Skeletal muscle satellite cell (primary cell): ENCODE results near the gene ADPRHL1.

Experiments
- H3K27me3 ChIP-seq: 2 replicates; pipeline ENCODE4 v1.7.0; 2013; ENCODE audit warnings: low read length; ENCODE audit not compliant: control insufficient read depth, insufficient read depth
- H3K36me3 ChIP-seq: 2 replicates; pipeline ENCODE4 v1.7.0; 2013; ENCODE audit warnings: mild to moderate bottlenecking, control low read depth, low read length; ENCODE audit not compliant: insufficient read depth
- H3K4me1 ChIP-seq: 2 replicates; pipeline ENCODE4 v1.7.0; 2013; ENCODE audit warnings: low read length; ENCODE audit not compliant: control insufficient read depth, insufficient read depth
- H3K4me2 ChIP-seq: 2 replicates; pipeline ENCODE4 v1.7.0; 2013; ENCODE audit warnings: mild to moderate bottlenecking, low read length
- H3K4me3 ChIP-seq: 2 replicates; pipeline ENCODE4 v1.7.0; 2013; ENCODE audit warnings: low read length
- H3K9ac ChIP-seq: 2 replicates; pipeline ENCODE4 v1.7.0; 2013; ENCODE audit warnings: mild to moderate bottlenecking, low read depth, low read length, moderate library complexity
- H3K9me3 ChIP-seq: replicated peaks from 2 replicates; pipeline ENCODE4 v1.7.0; 2013; ENCODE audit warnings: mild to moderate bottlenecking, control low read depth, low read length

The ADPRHL1 gene

GRCh38 chr13:113418722-113419049 is 34.6 kb downstream of the ADPRHL1 start:
- no peaks in the 10 kb centered on the region for H3K36me3 ChIP-seq
- H3K9ac ChIP-seq = no peak overlapping the region
- peaks cover 13% of the 10 kb centered on the region for H3K4me1 ChIP-seq
- no peak overlapping the region for H3K4me3 ChIP-seq
- H3K9me3 ChIP-seq = no peaks in the 10 kb centered on the region
- H3K4me2 ChIP-seq = no peak overlapping the region
- H3K27me3 ChIP-seq = no peaks in the 10 kb centered on the region

- H3K4me2 ChIP-seq = no peak overlapping the region
- H3K9me3 ChIP-seq = no peaks in the 10 kb centered on the region
- peaks cover 19% of the 10 kb centered on the region for H3K4me1 ChIP-seq
- no peak overlapping the region for H3K9ac ChIP-seq
- no peaks in the 10 kb centered on the region for H3K27me3 ChIP-seq
- H3K4me3 ChIP-seq = no peak overlapping the region
- H3K36me3 ChIP-seq = no peaks in the 10 kb centered on the region
These were observed 35.2 kb downstream of the ADPRHL1 start for GRCh38 chr13:113417836-113418721.

- Histone ChIP-seq H3K27me3 (no peaks in the 10 kb centered on the region), H3K36me3 (no peaks in the 10 kb centered on the region), H3K9me3 (no peaks in the 10 kb centered on the region), H3K4me1 (peaks cover 23% of the 10 kb centered on the region), H3K4me2 (no peak overlapping the region), H3K9ac (no peak overlapping the region), H3K4me3 (no peak overlapping the region)
These were observed 36.1 kb downstream of the ADPRHL1 start for GRCh38 chr13:113417008-113417751.

- no peak overlapping the region for H3K9ac ChIP-seq
- no peaks in the 10 kb centered on the region for H3K9me3 ChIP-seq
- H3K4me3 ChIP-seq = no peak overlapping the region
- H3K4me2 ChIP-seq = no peak overlapping the region
- H3K36me3 ChIP-seq = no peaks in the 10 kb centered on the region
- H3K27me3 ChIP-seq = no peaks in the 10 kb centered on the region
- H3K4me1 ChIP-seq = peaks cover 30% of the 10 kb centered on the region
These were observed 37.5 kb downstream of the ADPRHL1 start for GRCh38 chr13:113415825-113416224.

GRCh38 chr13:113415032-113415431 is 38.3 kb downstream of the ADPRHL1 start:
- Histone ChIP-seq H3K4me2 (no peak overlapping the region), H3K4me1 (peaks cover 38% of the 10 kb centered on the region), H3K36me3 (no peaks in the 10 kb centered on the region), H3K4me3 (no peak overlapping the region), H3K9me3 (no peaks in the 10 kb centered on the region), H3K9ac (no peak overlapping the region), H3K27me3 (no peaks in the 10 kb centered on the region)

GRCh38 chr13:113414335-113414734 is 39.0 kb downstream of the ADPRHL1 start:
- Histone ChIP-seq H3K9me3 (no peaks in the 10 kb centered on the region), H3K36me3 (no peaks in the 10 kb centered on the region), H3K27me3 (no peaks in the 10 kb centered on the region), H3K9ac (peak overlapping the region; percentile 86), H3K4me1 (peaks cover 44% of the 10 kb centered on the region), H3K4me3 (no peak overlapping the region), H3K4me2 (no peak overlapping the region)

- H3K4me2 ChIP-seq = peak overlapping the region; percentile 49
- no peaks in the 10 kb centered on the region for H3K36me3 ChIP-seq
- H3K4me1 ChIP-seq = peaks cover 48% of the 10 kb centered on the region
- peak overlapping the region; percentile 86 for H3K9ac ChIP-seq
- H3K4me3 ChIP-seq = peak overlapping the region; percentile 12
- H3K27me3 ChIP-seq = no peaks in the 10 kb centered on the region
- H3K9me3 ChIP-seq = no peaks in the 10 kb centered on the region
These were observed 39.4 kb downstream of the ADPRHL1 start for GRCh38 chr13:113413898-113414282.

GRCh38 chr13:113413178-113413897 is 40.0 kb downstream of the ADPRHL1 start:
- no peaks in the 10 kb centered on the region for H3K36me3 ChIP-seq
- peak overlapping the region; percentile 12 for H3K4me3 ChIP-seq
- no peaks in the 10 kb centered on the region for H3K27me3 ChIP-seq
- peak overlapping the region; percentile 49 for H3K4me2 ChIP-seq
- H3K4me1 ChIP-seq = peaks cover 54% of the 10 kb centered on the region
- H3K9ac ChIP-seq = peak overlapping the region; percentile 86
- no peaks in the 10 kb centered on the region for H3K9me3 ChIP-seq

GRCh38 chr13:113412440-113412839 is 40.8 kb downstream of the ADPRHL1 start:
- no peak overlapping the region for H3K9ac ChIP-seq
- H3K9me3 ChIP-seq = no peaks in the 10 kb centered on the region
- no peak overlapping the region for H3K4me2 ChIP-seq
- no peaks in the 10 kb centered on the region for H3K27me3 ChIP-seq
- H3K4me3 ChIP-seq = no peak overlapping the region
- no peaks in the 10 kb centered on the region for H3K36me3 ChIP-seq
- peaks cover 59% of the 10 kb centered on the region for H3K4me1 ChIP-seq

GRCh38 chr13:113411216-113412023 is 41.9 kb downstream of the ADPRHL1 start:
- no peaks in the 10 kb centered on the region for H3K27me3 ChIP-seq
- peak overlapping the region; percentile 86 for H3K9ac ChIP-seq
- H3K4me1 ChIP-seq = peaks cover 63% of the 10 kb centered on the region
- H3K4me2 ChIP-seq = peak overlapping the region; percentile 81
- H3K36me3 ChIP-seq = no peaks in the 10 kb centered on the region
- H3K9me3 ChIP-seq = no peaks in the 10 kb centered on the region
- peak overlapping the region; percentile 66 for H3K4me3 ChIP-seq
